Motor neuron (in vitro differentiated cells): ENCODE results near the gene EFCAB9. TPM values are rescaled to one million over a fixed set of nuclear protein-coding genes. Genes with fewer than 3 reads are reported as not detected.
"Not testable (repeated sequence)": the region's sequence is repeated elsewhere in the genome, so short reads cannot be mapped to it uniquely, and the experiment has no call there.

Source experiments
- ATAC-seq, 8 experiments: fragments of 200-7000 bp; cut with Tn5 transposase; replicated peaks in 6 of 8; 2 replicates each; pipeline ENCODE4 v1.8.0; 2021; ENCODE audit warnings: mild to moderate bottlenecking in 8 of 8, moderate library complexity in 8 of 8
- H3K27ac ChIP-seq, 2 donors: fragments of 250-450 bp; sonication (Bioruptor Pico); 2 replicates each; pipeline ENCODE4 v1.9.0; 2021; ENCODE audit warnings: antibody characterized with exemption in 2 of 2, mild to moderate bottlenecking in 2 of 2, moderate library complexity in 1 of 2
- H3K4me1 ChIP-seq, 2 donors: fragments of 250-450 bp; sonication (Bioruptor Pico); replicated peaks in 1 of 2; 2 replicates each; pipeline ENCODE4 v1.6.1; 2021; ENCODE audit warnings: antibody characterized with exemption in 2 of 2, mild to moderate bottlenecking in 2 of 2, moderate library complexity in 1 of 2
- H3K4me3 ChIP-seq, 5 donors: fragments of 250-450 bp; sonication (Bioruptor Pico); 2 replicates each; pipeline ENCODE4 v1.9.0; 2021; ENCODE audit warnings: antibody characterized with exemption in 5 of 5, mild to moderate bottlenecking in 5 of 5, moderate library complexity in 4 of 5
- WGBS, 10 experiments: fragments of 450-650 bp; shearing (Covaris generic); methylation state at CpG; one replicate each; pipeline ENCODE4 v1.0.0; 2022; 5-methylcytosine and 5-hydroxymethylcytosine counted together
- in situ Hi-C, 9 experiments: fragments of 400-800 bp; cut with MboI; loops; one replicate each; pipeline ENCODE4 v1.15.0; 2021; ENCODE audit warnings: low sequenced_read_pairs in 9 of 9, low pct_unique_long_range_greater_than_20kb in 2 of 9; ENCODE audit not compliant: unreplicated experiment in 9 of 9
- total RNA-seq, 8 experiments: library from RNA; unstranded; fragments of 300-600 nt; gene quantifications; 2 replicates each; pipeline versions ENCODE4 v1.2.3 to v1.2.4, GENCODE V29; 2022

Gene EFCAB9
- not detected for total RNA-seq

- in situ Hi-C loops: no loop called here
- ATAC-seq: no peak
- Histone ChIP-seq H3K4me3 (no peak within 1 kb of the TSS), H3K27ac (no peak within 1 kb of the TSS), H3K4me1 (no peaks in the 10 kb centered on the region)
- 60 to 100% (median 91%) methylated on average over 1 to 6 of the region's 6 CpGs for WGBS, 10 experiments
Measured at GRCh38 chr5:172193872-172194271, at the start of gene EFCAB9. TSS of gene EFCAB9 (plus strand) at chr5:172194172. CDS start at chr5:172194173, 1 bp downstream.

- in situ Hi-C loops: no loop called here
- WGBS, 10 experiments: 0 to 83% (median 54%) methylated on average over 1 to 2 of the region's 10 CpGs; no CpG with 5 or more reads in 4 of the 10 experiments
- no peak overlapping the region for H3K27ac ChIP-seq
- ATAC-seq: peak in 3 of 8 experiments; percentile 93 to 97 (median 96)
- peaks cover 9 to 15% of the 10 kb centered on the region in 2 donors for H3K4me1 ChIP-seq
- no peak overlapping the region for H3K4me3 ChIP-seq
Measured at GRCh38 chr5:172144291-172144815, 49.6 kb upstream of the EFCAB9 start.

GRCh38 chr5:172144931-172145869, 48.8 kb upstream of the EFCAB9 start:
- no peak for ATAC-seq
- WGBS, 10 experiments: 57 to 100% (median 83%) methylated on average over 1 to 8 of the region's 15 CpGs; no CpG with 5 or more reads in 3 of the 10 experiments
- Histone ChIP-seq H3K27ac (no peak overlapping the region), H3K4me1 (peaks cover 9 to 15% of the 10 kb centered on the region in 2 donors), H3K4me3 (no peak overlapping the region)
- in situ Hi-C loops: no loop called here

GRCh38 chr5:172145870-172146747, 47.9 kb upstream of the EFCAB9 start:
- Histone ChIP-seq H3K4me3 (no peak overlapping the region), H3K4me1 (peaks cover 9 to 15% of the 10 kb centered on the region in 2 donors), H3K27ac (no peak overlapping the region)
- ATAC-seq: no peak
- WGBS, 10 experiments: 60 to 100% (median 82%) methylated on average over 1 to 15 of the region's 21 CpGs; no CpG with 5 or more reads in 1 of the 10 experiments
- in situ Hi-C loops: no loop called here

- 70 to 100% (median 100%) methylated on average over 1 to 5 of the region's 9 CpGs; no CpG with 5 or more reads in 3 of the 10 experiments for WGBS, 10 experiments
- no peak for ATAC-seq
- H3K4me3 ChIP-seq: no peak overlapping the region
- no peak overlapping the region for H3K27ac ChIP-seq
- peaks cover 8 to 12% of the 10 kb centered on the region in 2 donors for H3K4me1 ChIP-seq
- in situ Hi-C loops: no loop called here
Measured at GRCh38 chr5:172146748-172147092, 47.3 kb upstream of the EFCAB9 start.

GRCh38 chr5:172147857-172148256, 46.1 kb upstream of the EFCAB9 start:
- H3K27ac ChIP-seq: no peak overlapping the region
- no peak overlapping the region for H3K4me3 ChIP-seq
- peaks cover 5 to 6% of the 10 kb centered on the region in 2 donors for H3K4me1 ChIP-seq
- ATAC-seq: peak in 1 of 8 experiments; percentile 15
- in situ Hi-C loops: no loop called here
- 74 to 98% (median 91%) methylated on average over 1 to 5 of the region's 10 CpGs; no CpG with 5 or more reads in 5 of the 10 experiments for WGBS, 10 experiments

GRCh38 chr5:172148381-172148780, 45.6 kb upstream of the EFCAB9 start:
- no peak for ATAC-seq
- in situ Hi-C loops: no loop called here
- WGBS, 10 experiments: 72 to 100% (median 88%) methylated on average over 2 to 6 of the region's 9 CpGs; no CpG with 5 or more reads in 6 of the 10 experiments
- H3K4me3 ChIP-seq: no peak overlapping the region
- H3K4me1 ChIP-seq: peaks cover 5 to 6% of the 10 kb centered on the region in 2 donors
- no peak overlapping the region for H3K27ac ChIP-seq

- no peak for ATAC-seq
- Histone ChIP-seq H3K4me3 (no peak overlapping the region), H3K27ac (no peak overlapping the region), H3K4me1 (peaks cover 5 to 6% of the 10 kb centered on the region in 2 donors)
- in situ Hi-C loops: no loop called here
- 80 to 100% (median 83%) methylated on average over 1 to 2 of the region's 3 CpGs; no CpG with 5 or more reads in 7 of the 10 experiments for WGBS, 10 experiments
Measured at GRCh38 chr5:172149073-172149472, 44.9 kb upstream of the EFCAB9 start.

GRCh38 chr5:172149481-172149880, 44.5 kb upstream of the EFCAB9 start:
- ATAC-seq, in situ Hi-C loops, H3K4me1 ChIP-seq, H3K27ac ChIP-seq, H3K4me3 ChIP-seq: not testable (repeated sequence)
- 50 to 100% (median 81%) methylated on average over 2 to 4 of the region's 11 CpGs; no CpG with 5 or more reads in 6 of the 10 experiments for WGBS, 10 experiments

- WGBS, 10 experiments: 20 to 100% (median 92%) methylated on average over 1 to 11 of the region's 16 CpGs; no CpG with 5 or more reads in 3 of the 10 experiments
- in situ Hi-C loops: no loop called here
- Histone ChIP-seq H3K4me1 (no peaks in the 10 kb centered on the region), H3K27ac (no peak overlapping the region), H3K4me3 (no peak overlapping the region)
- ATAC-seq: no peak
Measured at GRCh38 chr5:172150514-172151425, 43.2 kb upstream of the EFCAB9 start.

GRCh38 chr5:172151661-172152210, 42.2 kb upstream of the EFCAB9 start:
- 83 to 100% (median 89%) methylated on average over 4 to 8 of the region's 10 CpGs; no CpG with 5 or more reads in 4 of the 10 experiments for WGBS, 10 experiments
- ATAC-seq: no peak
- no peaks in the 10 kb centered on the region for H3K4me1 ChIP-seq
- no peak overlapping the region for H3K27ac ChIP-seq
- H3K4me3 ChIP-seq: no peak overlapping the region
- in situ Hi-C loops: no loop called here

GRCh38 chr5:172153695-172154094, 40.3 kb upstream of the EFCAB9 start:
- WGBS, 10 experiments: 63 to 100% (median 90%) methylated on average over 1 to 3 of the region's 3 CpGs
- in situ Hi-C loops: no loop called here

More at GRCh38 chr5:172153695-172154094, 40.3 kb upstream of the EFCAB9 start:
- H3K4me1 ChIP-seq: no peaks in the 10 kb centered on the region
- no peak for ATAC-seq
- no peak overlapping the region for H3K4me3 ChIP-seq
- H3K27ac ChIP-seq: no peak overlapping the region
